OCI-LY7 (cell line): ENCODE data around the gene KDM4B.

Experiments
- CTCF ChIP-seq: fragments of 200-600 bp; sonication (generic); conservative IDR thresholded peaks from 2 replicates; pipeline ENCODE4 v1.5.1; 2014; ENCODE audit warnings: mild to moderate bottlenecking, antibody characterized with exemption, low read length, moderate library complexity, mixed read lengths
- EZH2phosphoT487 ChIP-seq: fragments of 200-600 bp; sonication (generic); IDR thresholded peaks from 2 replicates; pipeline ENCODE4 v1.6.1; 2018; ENCODE audit warnings: low read depth, borderline replicate concordance, mild to moderate bottlenecking, mixed run types, antibody characterized with exemption, low read length, moderate library complexity, mixed read lengths

DNA sequence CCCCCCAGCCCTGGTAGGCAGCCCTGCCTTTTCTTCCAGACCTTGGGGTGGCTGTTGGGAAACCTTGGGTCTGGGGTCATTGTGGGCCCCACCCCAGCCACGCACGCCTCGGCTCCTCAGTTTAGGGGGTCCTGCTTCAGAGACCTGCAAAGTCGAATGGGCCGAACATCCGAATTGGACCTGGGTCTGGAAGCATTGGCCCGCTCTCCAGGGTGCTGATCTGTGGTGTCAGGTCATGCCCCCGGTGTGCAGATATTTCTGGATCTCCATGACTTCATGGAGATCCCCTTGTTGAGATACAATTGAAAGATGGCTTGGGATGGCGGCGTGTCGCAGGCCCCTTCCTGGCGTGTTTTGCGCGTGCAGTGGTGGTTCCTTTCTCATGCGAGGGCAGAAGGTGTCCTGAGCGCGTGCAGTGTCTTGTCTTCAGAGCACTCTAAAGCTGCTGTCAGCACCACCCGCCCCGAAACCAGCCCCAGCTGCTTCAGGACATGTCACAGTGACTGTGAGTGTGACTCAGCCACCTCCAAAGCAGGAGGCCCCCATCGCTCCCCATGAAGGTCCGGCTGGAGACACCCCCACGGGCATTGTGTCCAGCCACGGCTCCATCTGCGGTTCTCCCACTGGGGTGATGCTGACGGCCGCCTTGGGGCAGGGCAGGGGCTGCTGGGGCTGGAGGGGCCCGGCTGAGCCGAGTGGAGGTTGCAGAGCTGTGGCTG, 112.7 kb downstream of the KDM4B start:
- no peak for TF ChIP-seq CTCF
- TF ChIP-seq EZH2phosphoT487: no peak
